DOHH2 (cell line): ENCODE measurements around the gene CIB4.

Experiments used
- H3F3A ChIP-seq: fragments of 200-600 bp; sonication (generic), shearing (Covaris generic); 2 replicates; pipeline ENCODE4 v1.6.0; 2016; ENCODE audit warnings: antibody characterized with exemption, mild to moderate bottlenecking; ENCODE audit not compliant: control insufficient read depth, insufficient read depth
- H3K27ac ChIP-seq: fragments of 200-600 bp; sonication (generic); 2 replicates; pipeline ENCODE4 v1.5.1; 2014; ENCODE audit warnings: low read depth, mild to moderate bottlenecking, low read length, moderate library complexity
- H3K27me3 ChIP-seq: fragments of 200-600 bp; sonication (generic); 2 replicates; pipeline ENCODE4 v1.6.1; 2014; ENCODE audit warnings: mild to moderate bottlenecking, low read length, mixed read lengths; ENCODE audit not compliant: control insufficient read depth
- H3K36me3 ChIP-seq: fragments of 200-600 bp; sonication (generic); 2 replicates; pipeline ENCODE4 v1.6.1; 2014; ENCODE audit warnings: mild to moderate bottlenecking, low read length, moderate library complexity, mixed read lengths; ENCODE audit not compliant: control insufficient read depth
- H3K4me1 ChIP-seq: fragments of 200-600 bp; sonication (generic); 2 replicates; pipeline ENCODE4 v1.6.1; 2014; ENCODE audit warnings: mild to moderate bottlenecking, low read length, mixed read lengths; ENCODE audit not compliant: control insufficient read depth
- H3K4me2 ChIP-seq: fragments of 200-600 bp; sonication (generic); 2 replicates; pipeline ENCODE4 v1.6.0; 2014; ENCODE audit warnings: mild to moderate bottlenecking, low read length, moderate library complexity
- H3K4me3 ChIP-seq: fragments of 200-600 bp; sonication (generic); 2 replicates; pipeline ENCODE4 v1.5.1; 2014; ENCODE audit warnings: mild to moderate bottlenecking, low read length, mixed read lengths
- H3K79me2 ChIP-seq: fragments of 200-600 bp; sonication (generic); 2 replicates; pipeline ENCODE4 v1.6.1; 2014; ENCODE audit warnings: mild to moderate bottlenecking, low read length, mixed read lengths; ENCODE audit not compliant: control insufficient read depth
- H3K9me2 ChIP-seq: fragments of 200-600 bp; sonication (generic); replicated peaks from 2 replicates; pipeline ENCODE4 v1.6.1; 2014; ENCODE audit warnings: mild to moderate bottlenecking, low read length, mixed read lengths; ENCODE audit not compliant: control insufficient read depth
- H3K9me3 ChIP-seq: fragments of 200-600 bp; sonication (generic); 2 replicates; pipeline ENCODE4 v1.6.1; 2014; ENCODE audit warnings: antibody characterized with exemption, low read length, mixed read lengths; ENCODE audit not compliant: control insufficient read depth, insufficient read depth
- H4K20me1 ChIP-seq: fragments of 200-600 bp; sonication (generic); 2 replicates; pipeline ENCODE4 v1.6.0; 2014; ENCODE audit warnings: low read depth, mild to moderate bottlenecking, antibody characterized with exemption, low read length, moderate library complexity; ENCODE audit not compliant: control insufficient read depth, insufficient read depth
- EZH2phosphoT487 ChIP-seq: fragments of 200-600 bp; sonication (generic); IDR thresholded peaks from 2 replicates; pipeline ENCODE4 v1.6.1; 2017; ENCODE audit warnings: borderline replicate concordance, mild to moderate bottlenecking, antibody characterized with exemption, low read length, moderate library complexity, mixed read lengths
- TF ChIP-seq, protein P1 (sequence below): fragments of 200-600 bp; sonication (generic); IDR thresholded peaks from one replicate; pipeline ENCODE4 v1.5.1; 2014; ENCODE audit warnings: antibody characterized with exemption, mild to moderate bottlenecking, low read depth, low read length; ENCODE audit not compliant: poor library complexity, severe bottlenecking

CIB4 gene

DNA sequence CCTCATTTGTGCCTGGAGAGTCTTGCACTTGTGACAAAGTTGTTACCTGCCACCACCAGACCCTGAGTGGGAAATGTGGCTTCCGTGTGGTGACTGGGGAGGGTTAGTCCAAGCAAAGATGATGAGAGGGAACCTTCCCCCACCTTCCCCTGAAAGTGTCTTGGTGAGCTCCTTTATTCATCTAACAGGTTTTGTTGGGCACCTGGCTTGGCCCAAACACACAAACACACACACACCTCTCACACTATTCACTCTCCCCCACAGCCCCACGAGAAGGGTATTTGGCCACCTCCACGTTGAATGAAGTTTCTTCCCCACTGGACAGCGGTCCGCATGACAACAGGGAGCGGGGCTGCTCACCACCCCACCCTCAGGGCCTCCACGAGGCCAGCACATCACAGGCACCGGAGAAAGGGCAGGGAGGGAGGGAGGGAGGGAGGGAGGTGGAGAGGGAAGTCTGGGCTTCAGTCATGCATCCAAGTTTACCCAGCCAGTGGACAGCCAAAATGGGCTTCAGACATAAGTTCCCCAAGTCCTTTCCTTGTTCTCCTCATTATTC lies 1.4 kb downstream of the CIB4 start:
- peaks cover 11% of the 10 kb centered on the region for H3K27me3 ChIP-seq
- no peak overlapping the region for H3K27ac ChIP-seq
- H3K9me2 ChIP-seq: no peaks in the 10 kb centered on the region
- no peak for TF ChIP-seq EZH2phosphoT487
- TF ChIP-seq, protein P1, sequence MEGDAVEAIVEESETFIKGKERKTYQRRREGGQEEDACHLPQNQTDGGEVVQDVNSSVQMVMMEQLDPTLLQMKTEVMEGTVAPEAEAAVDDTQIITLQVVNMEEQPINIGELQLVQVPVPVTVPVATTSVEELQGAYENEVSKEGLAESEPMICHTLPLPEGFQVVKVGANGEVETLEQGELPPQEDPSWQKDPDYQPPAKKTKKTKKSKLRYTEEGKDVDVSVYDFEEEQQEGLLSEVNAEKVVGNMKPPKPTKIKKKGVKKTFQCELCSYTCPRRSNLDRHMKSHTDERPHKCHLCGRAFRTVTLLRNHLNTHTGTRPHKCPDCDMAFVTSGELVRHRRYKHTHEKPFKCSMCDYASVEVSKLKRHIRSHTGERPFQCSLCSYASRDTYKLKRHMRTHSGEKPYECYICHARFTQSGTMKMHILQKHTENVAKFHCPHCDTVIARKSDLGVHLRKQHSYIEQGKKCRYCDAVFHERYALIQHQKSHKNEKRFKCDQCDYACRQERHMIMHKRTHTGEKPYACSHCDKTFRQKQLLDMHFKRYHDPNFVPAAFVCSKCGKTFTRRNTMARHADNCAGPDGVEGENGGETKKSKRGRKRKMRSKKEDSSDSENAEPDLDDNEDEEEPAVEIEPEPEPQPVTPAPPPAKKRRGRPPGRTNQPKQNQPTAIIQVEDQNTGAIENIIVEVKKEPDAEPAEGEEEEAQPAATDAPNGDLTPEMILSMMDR: no peak
- no peaks in the 10 kb centered on the region for H3K79me2 ChIP-seq
- H3K4me1 ChIP-seq: no peaks in the 10 kb centered on the region
- no peaks in the 10 kb centered on the region for H3K9me3 ChIP-seq
- H3K36me3 ChIP-seq: no peaks in the 10 kb centered on the region
- H4K20me1 ChIP-seq: no peaks in the 10 kb centered on the region
- no peak overlapping the region for H3K4me3 ChIP-seq
- H3F3A ChIP-seq: no peaks in the 10 kb centered on the region
- H3K4me2 ChIP-seq: no peak overlapping the region

- H3K27me3 ChIP-seq: peaks cover 16% of the 10 kb centered on the region
- TF ChIP-seq, protein P1: no peak
- TF ChIP-seq EZH2phosphoT487: no peak
- no peak overlapping the region for H3K4me2 ChIP-seq
Observed at GRCh38 chr2:26637811-26638310, 3.3 kb downstream of the CIB4 start.

GRCh38 chr2:26636935-26637334 lies 4.2 kb downstream of the CIB4 start:
- Histone ChIP-seq H3K4me3 (no peak overlapping the region), H3K27ac (no peak overlapping the region), H3K27me3 (peaks cover 16% of the 10 kb centered on the region), H3K4me1 (no peaks in the 10 kb centered on the region), H3K36me3 (no peaks in the 10 kb centered on the region), H3K79me2 (no peaks in the 10 kb centered on the region), H3K9me3 (no peaks in the 10 kb centered on the region), H3K4me2 (no peak overlapping the region), H3K9me2 (no peaks in the 10 kb centered on the region), H4K20me1 (no peaks in the 10 kb centered on the region), H3F3A (no peaks in the 10 kb centered on the region)
- no peak for TF ChIP-seq EZH2phosphoT487
- TF ChIP-seq, protein P1: no peak

More at GRCh38 chr2:26637811-26638310, 3.3 kb downstream of the CIB4 start:
- Histone ChIP-seq H3K36me3 (no peaks in the 10 kb centered on the region), H3K79me2 (no peaks in the 10 kb centered on the region), H4K20me1 (no peaks in the 10 kb centered on the region), H3K9me3 (no peaks in the 10 kb centered on the region), H3K9me2 (no peaks in the 10 kb centered on the region), H3F3A (no peaks in the 10 kb centered on the region), H3K4me1 (no peaks in the 10 kb centered on the region), H3K27ac (no peak overlapping the region), H3K4me3 (no peak overlapping the region)
